ENCODE data around the gene KRTAP19-1. TPM values are rescaled to one million over a fixed set of nuclear protein-coding genes. Genes with fewer than 3 reads are reported as not detected.

The KRTAP19-1 gene
- total RNA-seq, 1 experiment from 2014 or later: not detected

DNA sequence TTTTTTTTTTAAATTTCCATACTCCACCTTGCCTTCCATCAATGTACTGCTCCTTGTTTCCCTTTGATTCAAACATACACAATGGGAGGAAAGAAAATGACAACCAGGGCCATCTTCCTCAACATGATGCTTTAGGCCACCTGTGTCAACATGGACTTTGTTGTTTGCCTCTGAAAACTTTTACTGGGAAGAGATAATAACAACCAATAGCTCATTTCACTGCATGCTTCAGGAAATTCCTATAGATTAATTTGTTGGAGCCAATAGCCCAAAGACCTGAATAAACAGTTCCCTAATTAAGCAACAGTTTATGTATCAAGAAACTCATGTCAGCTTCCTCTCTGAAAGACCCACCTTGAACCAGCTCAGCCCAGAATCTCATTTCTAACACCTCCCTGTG lies 36.9 kb downstream of the KRTAP19-1 start:
- Histone ChIP-seq H3K9me3 (no peaks in the 10 kb centered on the region), H3K4me3 (no peak overlapping the region), H3K27me3 (no peaks in the 10 kb centered on the region), H3K36me3 (no peaks in the 10 kb centered on the region)
- DNase-seq: no peak

- Histone ChIP-seq H3K4me3 (no peak within 1 kb of the TSS), H3K9me3 (no peaks in the 10 kb centered on the region), H3K36me3 (no peaks in the 10 kb centered on the region), H3K27me3 (no peaks in the 10 kb centered on the region)
- no peak for DNase-seq
Observed at GRCh38 chr21:30439975-30440374, 40.2 kb downstream of the KRTAP19-1 start, which contains the start of gene KRTAP15-1. Gene KRTAP15-1, plus strand, starts transcription at chr21:30440275. Its CDS starts 53 bp downstream, at chr21:30440328.

- no peak for DNase-seq
- Histone ChIP-seq H3K4me3 (no peak overlapping the region), H3K9me3 (no peaks in the 10 kb centered on the region), H3K27me3 (no peaks in the 10 kb centered on the region), H3K36me3 (no peaks in the 10 kb centered on the region)
Observed at GRCh38 chr21:30437010-30437565, 43.1 kb downstream of the KRTAP19-1 start.

- Histone ChIP-seq H3K9me3 (no peaks in the 10 kb centered on the region), H3K36me3 (no peaks in the 10 kb centered on the region), H3K27me3 (no peaks in the 10 kb centered on the region), H3K4me3 (no peak overlapping the region)
- DNase-seq: peak; percentile 9
Observed at GRCh38 chr21:30434033-30434631, 46.0 kb downstream of the KRTAP19-1 start.

GRCh38 chr21:30430170-30430655 lies 50.0 kb downstream of the KRTAP19-1 start, which contains the start of gene KRTAP13-4:
Gene KRTAP13-4, plus strand, starts transcription at chr21:30430220. Its CDS starts 56 bp downstream, at chr21:30430276.
- no peaks in the 10 kb centered on the region for H3K27me3 ChIP-seq
- no peaks in the 10 kb centered on the region for H3K9me3 ChIP-seq
- no peaks in the 10 kb centered on the region for H3K36me3 ChIP-seq
- DNase-seq: no peak
- no peak within 1 kb of the TSS for H3K4me3 ChIP-seq

Other genes starting within 250 kb of the KRTAP19-1 start
- not detected in 2 replicates for gene KRTAP24-1, start 197.4 kb downstream of the KRTAP19-1 start, total RNA-seq (2014; rRNA removed; shearing (Covaris generic); ENCODE audit: low replicate concordance)
- gene KRTAP25-1, start 190.9 kb downstream of the KRTAP19-1 start, total RNA-seq (2014; rRNA removed; shearing (Covaris generic); ENCODE audit: low replicate concordance): not detected in 2 replicates
- gene KRTAP26-1, start 160.1 kb downstream of the KRTAP19-1 start, total RNA-seq (2014; rRNA removed; shearing (Covaris generic); ENCODE audit: low replicate concordance): not detected in 2 replicates
- gene KRTAP27-1, start 142.7 kb downstream of the KRTAP19-1 start, total RNA-seq (2014; rRNA removed; shearing (Covaris generic); ENCODE audit: low replicate concordance): not detected in 2 replicates
- gene KRTAP23-1, start 131.8 kb downstream of the KRTAP19-1 start, total RNA-seq (2014; rRNA removed; shearing (Covaris generic); ENCODE audit: low replicate concordance): not detected in 2 replicates
- not detected in 2 replicates for gene KRTAP13-2, start 108.1 kb downstream of the KRTAP19-1 start, total RNA-seq (2014; rRNA removed; shearing (Covaris generic); ENCODE audit: low replicate concordance)
- gene KRTAP13-1, start 84.3 kb downstream of the KRTAP19-1 start, total RNA-seq (2014; rRNA removed; shearing (Covaris generic); ENCODE audit: low replicate concordance): not detected in 2 replicates
- not detected in 2 replicates for gene KRTAP13-3, start 54.4 kb downstream of the KRTAP19-1 start, total RNA-seq (2014; rRNA removed; shearing (Covaris generic); ENCODE audit: low replicate concordance)
- gene KRTAP13-4, start 50.1 kb downstream of the KRTAP19-1 start, total RNA-seq (2014; rRNA removed; shearing (Covaris generic); ENCODE audit: low replicate concordance): not detected in 2 replicates
- gene KRTAP15-1, start 40.1 kb downstream of the KRTAP19-1 start, total RNA-seq (2014; rRNA removed; shearing (Covaris generic); ENCODE audit: low replicate concordance): not detected in 2 replicates
- not detected in 2 replicates for gene KRTAP19-2, start 7.1 kb upstream of the KRTAP19-1 start, total RNA-seq (2014; rRNA removed; shearing (Covaris generic); ENCODE audit: low replicate concordance)
- gene KRTAP19-3, start 11.6 kb upstream of the KRTAP19-1 start, total RNA-seq (2014; rRNA removed; shearing (Covaris generic); ENCODE audit: low replicate concordance): not detected in 2 replicates
- gene KRTAP19-4, start 16.8 kb upstream of the KRTAP19-1 start, total RNA-seq (2014; rRNA removed; shearing (Covaris generic); ENCODE audit: low replicate concordance): not detected in 2 replicates
- not detected in 2 replicates for gene KRTAP19-5, start 21.8 kb upstream of the KRTAP19-1 start, total RNA-seq (2014; rRNA removed; shearing (Covaris generic); ENCODE audit: low replicate concordance)
- gene KRTAP19-6, start 61.5 kb upstream of the KRTAP19-1 start, total RNA-seq (2014; rRNA removed; shearing (Covaris generic); ENCODE audit: low replicate concordance): not detected in 2 replicates
- gene KRTAP19-7, start 80.9 kb upstream of the KRTAP19-1 start, total RNA-seq (2014; rRNA removed; shearing (Covaris generic); ENCODE audit: low replicate concordance): not detected in 2 replicates
- gene KRTAP22-2, start 110.0 kb upstream of the KRTAP19-1 start, total RNA-seq (2014; rRNA removed; shearing (Covaris generic); ENCODE audit: low replicate concordance): not detected in 2 replicates
- not detected in 2 replicates for gene KRTAP6-3, start 112.1 kb upstream of the KRTAP19-1 start, total RNA-seq (2014; rRNA removed; shearing (Covaris generic); ENCODE audit: low replicate concordance)
- gene KRTAP6-2, start 118.5 kb upstream of the KRTAP19-1 start, total RNA-seq (2014; rRNA removed; shearing (Covaris generic); ENCODE audit: low replicate concordance): not detected in 2 replicates
- gene KRTAP22-1, start 120.7 kb upstream of the KRTAP19-1 start, total RNA-seq (2014; rRNA removed; shearing (Covaris generic); ENCODE audit: low replicate concordance): not detected in 2 replicates
- gene KRTAP6-1, start 133.6 kb upstream of the KRTAP19-1 start, total RNA-seq (2014; rRNA removed; shearing (Covaris generic); ENCODE audit: low replicate concordance): not detected in 2 replicates
- gene KRTAP20-1, start 136.1 kb upstream of the KRTAP19-1 start, total RNA-seq (2014; rRNA removed; shearing (Covaris generic); ENCODE audit: low replicate concordance): not detected in 2 replicates
- not detected in 2 replicates for gene KRTAP20-4, start 140.3 kb upstream of the KRTAP19-1 start, total RNA-seq (2014; rRNA removed; shearing (Covaris generic); ENCODE audit: low replicate concordance)
- gene KRTAP20-2, start 154.8 kb upstream of the KRTAP19-1 start, total RNA-seq (2014; rRNA removed; shearing (Covaris generic); ENCODE audit: low replicate concordance): not detected in 2 replicates
- not detected in 2 replicates for gene KRTAP20-3, start 162.5 kb upstream of the KRTAP19-1 start, total RNA-seq (2014; rRNA removed; shearing (Covaris generic); ENCODE audit: low replicate concordance)
- gene KRTAP21-3, start 238.4 kb upstream of the KRTAP19-1 start, total RNA-seq (2014; rRNA removed; shearing (Covaris generic); ENCODE audit: low replicate concordance): not detected in 2 replicates

Measured in MG63 (cell line).